COR-L47 (cell line): ENCODE data around the gene MAMDC4.

ENCODE experiments used
- DNase-seq: peaks from one replicate; lab custom pipeline; 2025; lab: John Stamatoyannopoulos, UW

The MAMDC4 gene

DNA sequence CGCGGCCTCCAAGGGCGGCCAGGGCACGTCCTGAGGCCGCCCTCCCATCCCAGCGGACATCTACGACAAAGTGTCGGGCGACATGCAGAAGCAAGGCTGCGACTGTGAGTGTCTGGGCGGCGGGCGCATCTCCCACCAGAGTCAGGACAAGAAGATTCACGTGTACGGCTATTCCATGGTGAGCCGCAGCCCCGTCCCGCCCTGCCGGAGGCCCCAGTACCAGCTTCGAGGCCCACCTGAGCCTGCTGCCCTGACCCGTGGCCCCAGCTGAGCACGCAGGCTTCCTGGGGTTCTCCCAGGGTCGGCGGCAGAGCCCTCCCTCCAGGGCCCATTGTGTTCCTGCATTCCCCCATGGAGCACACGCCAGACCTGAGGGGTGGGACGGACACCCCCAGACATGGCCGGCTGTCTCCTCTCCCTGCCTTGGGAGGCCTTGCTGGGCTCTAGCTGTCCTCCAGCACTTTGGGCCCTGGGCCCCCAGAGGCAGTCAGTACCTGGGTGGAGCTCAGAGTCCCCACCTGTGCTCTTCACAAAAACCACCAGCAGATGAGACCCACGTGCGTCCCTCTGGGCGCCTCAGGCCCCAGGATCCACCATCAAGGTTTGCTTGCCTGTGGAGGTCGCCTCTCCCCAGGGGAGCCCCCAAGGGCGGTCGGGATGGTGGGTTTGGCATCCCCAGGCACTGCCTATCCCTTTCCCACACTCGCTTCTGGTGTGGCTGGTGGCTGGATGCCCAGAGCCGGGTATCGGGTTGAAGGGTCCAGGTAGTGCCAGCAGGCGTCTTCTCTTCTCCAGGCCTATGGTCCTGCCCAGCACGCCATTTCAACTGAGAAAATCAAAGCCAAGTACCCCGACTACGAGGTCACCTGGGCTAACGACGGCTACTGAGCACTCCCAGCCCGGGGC, 1.9 kb upstream of the MAMDC4 start:
- DNase-seq, result no peak

DNA sequence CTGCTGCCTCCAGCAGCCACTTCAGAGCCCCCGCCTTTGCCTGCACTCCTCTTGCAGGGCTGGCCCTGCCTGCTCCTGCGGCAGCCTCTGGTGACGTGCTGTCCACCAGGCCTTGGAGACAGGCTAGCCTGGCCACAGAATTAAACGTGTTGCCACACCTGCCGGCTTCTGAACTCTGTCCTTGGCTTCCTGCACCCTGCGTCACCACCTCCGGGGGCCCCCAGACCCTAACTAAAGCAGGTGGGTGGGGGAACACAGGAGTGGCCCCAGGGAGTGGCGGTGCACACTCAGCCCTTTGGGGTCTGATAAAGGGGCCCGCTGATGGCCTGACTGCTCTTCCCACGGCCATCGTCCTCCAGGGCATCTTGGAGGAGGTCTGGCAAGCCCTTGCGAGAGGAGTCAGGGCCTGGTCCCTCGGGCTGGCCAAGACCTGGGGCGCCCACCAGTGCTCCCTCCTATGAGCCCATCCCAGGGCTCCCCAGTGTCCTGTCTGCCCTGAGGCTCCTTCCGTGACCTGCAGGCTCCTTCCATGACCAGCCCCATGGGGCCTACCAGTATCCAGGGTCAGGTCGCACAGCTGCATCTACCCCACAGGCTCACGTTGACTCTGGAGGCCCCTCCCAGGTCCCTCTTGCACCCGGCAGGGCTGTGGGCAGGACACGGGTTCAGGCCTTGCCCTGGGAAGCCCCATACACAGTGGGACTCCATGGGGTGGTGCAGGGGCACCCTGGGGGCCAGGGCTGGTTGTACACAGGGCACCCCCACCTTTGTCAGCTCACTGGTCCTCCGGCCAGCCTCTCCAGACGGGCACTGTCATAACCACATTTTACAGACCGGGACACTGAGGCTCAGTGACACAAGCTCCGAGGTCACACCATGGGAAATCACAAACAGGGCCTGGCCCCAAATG, 1.0 kb upstream of the MAMDC4 start:
- DNase-seq, result no peak

DNA sequence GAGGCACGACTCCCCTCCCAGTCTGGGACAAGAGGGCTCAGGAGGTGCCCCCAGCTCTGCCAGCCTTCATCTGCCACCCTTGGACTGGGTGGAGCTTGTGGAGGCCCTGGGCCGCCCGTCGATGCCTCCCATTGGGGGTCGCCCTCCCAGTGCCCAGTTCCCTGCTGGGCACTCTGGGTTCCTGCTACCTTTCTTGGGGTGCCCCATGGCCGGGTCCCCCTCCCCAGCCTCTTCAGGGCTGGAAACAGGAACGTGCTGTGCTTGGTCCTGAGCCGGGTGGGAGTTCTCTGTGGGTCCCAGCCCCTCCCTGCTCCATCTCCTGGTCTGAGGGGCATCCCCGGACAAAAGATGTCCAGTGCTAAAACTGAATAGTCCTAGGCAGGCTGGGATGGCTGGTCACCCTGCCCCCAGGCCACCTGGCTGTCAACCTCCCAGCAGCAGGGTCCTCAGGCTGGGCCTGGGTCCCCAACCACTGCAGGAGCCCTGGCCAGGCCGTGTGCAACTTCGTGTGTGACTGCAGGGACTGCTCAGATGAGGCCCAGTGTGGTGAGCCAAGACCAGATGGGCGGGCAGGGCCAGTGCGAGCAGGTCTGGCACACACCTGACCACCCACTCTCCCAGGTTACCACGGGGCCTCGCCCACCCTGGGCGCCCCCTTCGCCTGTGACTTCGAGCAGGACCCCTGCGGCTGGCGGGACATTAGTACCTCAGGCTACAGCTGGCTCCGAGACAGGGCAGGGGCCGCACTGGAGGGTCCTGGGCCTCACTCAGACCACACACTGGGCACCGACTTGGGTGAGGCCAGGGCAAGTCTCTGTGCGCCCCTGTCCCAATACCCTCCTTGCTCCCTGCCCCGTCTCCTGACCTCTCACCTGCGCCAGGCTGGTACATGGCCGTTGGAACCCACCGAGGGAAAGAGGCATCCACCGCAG, 784 bp downstream of the MAMDC4 start:
- DNase-seq, result no peak

DNA sequence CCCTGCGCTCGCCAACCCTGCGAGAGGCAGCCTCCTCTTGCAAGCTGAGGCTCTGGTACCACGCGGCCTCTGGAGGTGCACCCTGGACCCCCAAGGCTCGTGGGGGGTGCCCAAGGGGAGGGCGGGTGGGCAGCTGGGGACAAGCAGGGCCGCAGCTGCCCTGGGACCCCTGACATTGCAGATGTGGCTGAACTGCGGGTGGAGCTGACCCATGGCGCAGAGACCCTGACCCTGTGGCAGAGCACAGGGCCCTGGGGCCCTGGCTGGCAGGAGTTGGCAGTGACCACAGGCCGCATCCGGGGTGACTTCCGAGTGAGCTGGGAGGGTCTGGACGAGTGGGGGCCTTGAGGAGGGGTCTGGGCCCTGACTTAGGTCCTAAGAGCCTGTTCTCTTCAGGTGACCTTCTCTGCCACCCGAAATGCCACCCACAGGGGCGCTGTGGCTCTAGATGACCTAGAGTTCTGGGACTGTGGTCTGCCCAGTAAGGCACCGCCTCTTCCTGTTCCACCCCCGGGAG, 1.5 kb downstream of the MAMDC4 start:
- no peak for DNase-seq

DNA sequence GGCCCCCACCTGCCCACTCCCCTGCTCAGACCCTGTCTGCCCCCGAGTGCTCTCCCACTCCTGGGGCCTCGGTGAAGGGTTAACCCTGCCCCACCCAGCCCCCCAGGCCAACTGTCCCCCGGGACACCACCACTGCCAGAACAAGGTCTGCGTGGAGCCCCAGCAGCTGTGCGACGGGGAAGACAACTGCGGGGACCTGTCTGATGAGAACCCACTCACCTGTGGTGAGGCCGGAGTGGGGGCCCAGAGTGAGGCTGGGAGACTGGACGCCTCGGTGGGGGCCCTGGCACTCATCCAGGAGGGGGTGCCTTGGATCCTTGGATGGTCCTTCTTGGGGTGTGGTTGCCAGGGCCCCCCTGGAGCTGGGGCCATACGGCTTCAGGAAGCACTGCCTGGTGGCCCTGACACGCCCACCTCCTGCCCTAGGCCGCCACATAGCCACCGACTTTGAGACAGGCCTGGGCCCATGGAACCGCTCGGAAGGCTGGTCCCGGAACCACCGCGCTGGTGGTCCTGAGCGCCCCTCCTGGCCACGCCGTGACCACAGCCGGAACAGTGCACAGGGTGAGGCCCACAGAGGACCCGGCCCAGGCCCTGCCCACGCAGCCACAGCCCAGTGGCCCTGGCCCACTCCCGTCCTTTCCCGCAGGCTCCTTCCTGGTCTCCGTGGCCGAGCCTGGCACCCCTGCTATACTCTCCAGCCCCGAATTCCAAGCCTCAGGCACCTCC, 2.1 kb downstream of the MAMDC4 start:
- no peak for DNase-seq

DNA sequence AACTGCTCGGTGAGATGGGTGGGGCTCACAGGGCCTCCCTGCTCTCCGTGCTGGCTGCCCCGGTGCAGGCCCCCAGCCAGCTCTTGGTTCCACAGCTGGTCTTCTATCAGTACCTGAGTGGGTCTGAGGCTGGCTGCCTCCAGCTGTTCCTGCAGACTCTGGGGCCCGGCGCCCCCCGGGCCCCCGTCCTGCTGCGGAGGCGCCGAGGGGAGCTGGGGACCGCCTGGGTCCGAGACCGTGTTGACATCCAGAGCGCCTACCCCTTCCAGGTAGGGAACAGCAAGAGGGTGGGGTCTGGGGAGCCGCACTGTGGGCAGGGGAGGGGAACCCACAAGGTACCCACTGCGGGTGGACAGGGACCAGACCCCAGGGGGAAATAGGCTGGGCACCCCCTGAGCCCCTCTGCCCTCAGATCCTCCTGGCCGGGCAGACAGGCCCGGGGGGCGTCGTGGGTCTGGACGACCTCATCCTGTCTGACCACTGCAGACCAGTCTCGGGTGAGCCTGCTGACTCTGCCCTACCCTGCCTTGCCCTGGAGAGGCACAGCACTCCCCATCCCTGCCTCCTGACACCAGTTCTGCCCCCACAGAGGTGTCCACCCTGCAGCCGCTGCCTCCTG, 2.8 kb downstream of the MAMDC4 start:
- no peak for DNase-seq

DNA sequence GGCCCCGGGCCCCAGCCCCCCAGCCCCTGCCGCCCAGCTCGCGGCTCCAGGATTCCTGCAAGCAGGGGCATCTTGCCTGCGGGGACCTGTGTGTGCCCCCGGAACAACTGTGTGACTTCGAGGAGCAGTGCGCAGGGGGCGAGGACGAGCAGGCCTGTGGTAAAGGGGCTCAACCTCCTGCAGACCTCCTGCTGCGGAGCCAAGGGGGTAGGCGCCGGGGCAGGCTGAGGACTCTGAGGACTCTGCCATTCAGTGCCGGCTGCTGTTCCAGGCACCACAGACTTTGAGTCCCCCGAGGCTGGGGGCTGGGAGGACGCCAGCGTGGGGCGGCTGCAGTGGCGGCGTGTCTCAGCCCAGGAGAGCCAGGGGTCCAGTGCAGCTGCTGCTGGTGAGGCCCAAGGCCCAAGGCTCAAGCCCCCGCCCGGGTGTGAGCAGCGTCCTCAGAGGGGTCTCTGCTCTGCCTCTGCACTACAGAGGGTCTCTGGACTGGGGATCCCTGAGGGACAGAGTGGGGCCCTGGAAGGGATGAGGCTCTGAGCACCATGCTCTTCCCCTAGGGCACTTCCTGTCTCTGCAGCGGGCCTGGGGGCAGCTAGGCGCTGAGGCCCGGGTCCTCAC, 3.4 kb downstream of the MAMDC4 start:
- no peak for DNase-seq

DNA sequence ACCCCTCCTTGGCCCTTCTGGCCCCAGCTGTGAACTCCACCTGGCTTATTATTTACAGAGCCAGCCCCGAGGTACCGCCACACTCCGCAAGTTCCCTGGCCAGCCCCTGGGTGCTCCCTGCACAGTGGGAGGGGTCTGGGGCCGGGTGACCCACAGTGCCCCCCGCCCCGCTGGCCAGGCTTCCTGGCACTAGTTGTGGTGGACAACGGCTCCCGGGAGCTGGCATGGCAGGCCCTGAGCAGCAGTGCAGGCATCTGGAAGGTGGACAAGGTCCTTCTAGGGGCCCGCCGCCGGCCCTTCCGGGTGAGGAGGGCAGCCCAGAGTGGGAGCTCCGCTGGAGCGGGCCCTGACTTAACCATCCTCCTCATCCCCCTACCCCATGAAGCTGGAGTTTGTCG, 3.9 kb downstream of the MAMDC4 start:
- no peak for DNase-seq

DNA sequence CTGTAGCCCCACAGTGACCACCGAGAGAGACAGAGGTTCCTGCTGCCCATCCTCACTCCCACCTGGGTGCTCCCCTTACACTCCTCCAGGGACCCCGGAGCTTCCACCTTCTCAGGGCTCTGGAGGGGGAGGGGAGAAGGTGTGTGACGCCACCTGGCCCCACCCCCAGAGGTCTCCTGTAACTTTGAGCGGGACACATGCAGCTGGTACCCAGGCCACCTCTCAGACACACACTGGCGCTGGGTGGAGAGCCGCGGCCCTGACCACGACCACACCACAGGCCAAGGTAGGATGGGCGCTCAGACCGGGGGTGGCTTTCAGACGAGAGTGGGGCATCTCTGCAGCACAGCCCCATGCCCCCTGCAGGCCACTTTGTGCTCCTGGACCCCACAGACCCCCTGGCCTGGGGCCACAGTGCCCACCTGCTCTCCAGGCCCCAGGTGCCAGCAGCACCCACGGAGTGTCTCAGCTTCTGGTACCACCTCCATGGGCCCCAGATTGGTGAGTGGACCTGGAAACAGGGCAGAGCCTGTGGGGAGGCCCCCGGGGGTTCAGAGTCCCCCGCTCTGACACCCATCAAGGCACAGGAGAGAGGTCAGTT, 4.5 kb downstream of the MAMDC4 start:
- no peak for DNase-seq

DNA sequence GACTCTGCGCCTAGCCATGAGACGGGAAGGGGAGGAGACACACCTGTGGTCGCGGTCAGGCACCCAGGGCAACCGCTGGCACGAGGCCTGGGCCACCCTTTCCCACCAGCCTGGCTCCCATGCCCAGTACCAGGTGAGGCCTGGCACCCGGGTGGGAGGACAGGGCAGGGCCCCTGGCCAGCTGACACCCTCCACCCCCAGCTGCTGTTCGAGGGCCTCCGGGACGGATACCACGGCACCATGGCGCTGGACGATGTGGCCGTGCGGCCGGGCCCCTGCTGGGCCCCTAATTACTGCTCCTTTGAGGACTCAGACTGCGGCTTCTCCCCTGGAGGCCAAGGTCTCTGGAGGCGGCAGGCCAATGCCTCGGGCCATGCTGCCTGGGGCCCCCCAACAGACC, 5.0 kb downstream of the MAMDC4 start:
- no peak for DNase-seq

DNA sequence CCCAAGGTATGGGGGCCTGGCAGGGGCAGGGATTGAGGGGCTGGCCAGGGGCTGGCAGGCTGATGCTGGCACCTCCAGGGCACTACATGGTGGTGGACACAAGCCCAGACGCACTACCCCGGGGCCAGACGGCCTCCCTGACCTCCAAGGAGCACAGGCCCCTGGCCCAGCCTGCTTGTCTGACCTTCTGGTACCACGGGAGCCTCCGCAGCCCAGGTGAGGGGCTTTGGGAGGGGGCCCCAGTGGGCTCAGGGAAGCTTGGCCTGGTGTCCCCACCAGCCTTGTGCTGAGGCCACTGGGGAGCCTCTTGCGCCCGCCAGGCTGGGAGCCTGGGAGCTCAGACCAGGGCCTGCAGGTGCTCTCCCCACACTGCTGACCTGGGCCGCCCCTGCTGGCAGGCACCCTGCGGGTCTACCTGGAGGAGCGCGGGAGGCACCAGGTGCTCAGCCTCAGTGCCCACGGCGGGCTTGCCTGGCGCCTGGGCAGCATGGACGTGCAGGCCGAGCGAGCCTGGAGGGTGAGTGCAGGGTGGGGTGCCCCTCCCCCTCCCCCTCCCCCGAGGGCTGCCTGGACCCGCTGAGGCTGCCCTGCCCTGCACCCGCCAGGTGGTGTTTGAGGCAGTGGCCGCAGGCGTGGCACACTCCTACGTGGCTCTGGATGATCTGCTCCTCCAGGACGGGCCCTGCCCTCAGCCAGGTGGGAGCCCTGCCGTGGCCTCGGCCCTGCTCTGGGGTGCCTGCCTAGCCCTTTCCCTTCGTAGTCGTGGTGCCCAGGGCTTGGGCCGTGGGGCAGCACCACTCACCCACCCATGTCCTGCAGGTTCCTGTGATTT, 5.7 kb downstream of the MAMDC4 start:
- no peak for DNase-seq

DNA sequence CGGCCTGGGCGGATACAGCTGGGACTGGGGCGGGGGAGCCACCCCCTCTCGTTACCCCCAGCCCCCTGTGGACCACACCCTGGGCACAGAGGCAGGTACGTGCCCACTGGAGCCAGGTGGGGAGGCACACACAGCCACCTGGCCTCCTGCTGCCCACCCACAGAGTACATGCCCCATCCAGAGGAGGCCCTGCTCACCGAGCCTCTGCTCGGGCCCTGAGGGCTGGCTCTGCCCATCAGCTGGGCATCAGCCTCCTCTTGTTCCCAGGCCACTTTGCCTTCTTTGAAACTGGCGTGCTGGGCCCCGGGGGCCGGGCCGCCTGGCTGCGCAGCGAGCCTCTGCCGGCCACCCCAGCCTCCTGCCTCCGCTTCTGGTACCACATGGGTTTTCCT, 6.3 kb downstream of the MAMDC4 start:
- DNase-seq, result no peak

DNA sequence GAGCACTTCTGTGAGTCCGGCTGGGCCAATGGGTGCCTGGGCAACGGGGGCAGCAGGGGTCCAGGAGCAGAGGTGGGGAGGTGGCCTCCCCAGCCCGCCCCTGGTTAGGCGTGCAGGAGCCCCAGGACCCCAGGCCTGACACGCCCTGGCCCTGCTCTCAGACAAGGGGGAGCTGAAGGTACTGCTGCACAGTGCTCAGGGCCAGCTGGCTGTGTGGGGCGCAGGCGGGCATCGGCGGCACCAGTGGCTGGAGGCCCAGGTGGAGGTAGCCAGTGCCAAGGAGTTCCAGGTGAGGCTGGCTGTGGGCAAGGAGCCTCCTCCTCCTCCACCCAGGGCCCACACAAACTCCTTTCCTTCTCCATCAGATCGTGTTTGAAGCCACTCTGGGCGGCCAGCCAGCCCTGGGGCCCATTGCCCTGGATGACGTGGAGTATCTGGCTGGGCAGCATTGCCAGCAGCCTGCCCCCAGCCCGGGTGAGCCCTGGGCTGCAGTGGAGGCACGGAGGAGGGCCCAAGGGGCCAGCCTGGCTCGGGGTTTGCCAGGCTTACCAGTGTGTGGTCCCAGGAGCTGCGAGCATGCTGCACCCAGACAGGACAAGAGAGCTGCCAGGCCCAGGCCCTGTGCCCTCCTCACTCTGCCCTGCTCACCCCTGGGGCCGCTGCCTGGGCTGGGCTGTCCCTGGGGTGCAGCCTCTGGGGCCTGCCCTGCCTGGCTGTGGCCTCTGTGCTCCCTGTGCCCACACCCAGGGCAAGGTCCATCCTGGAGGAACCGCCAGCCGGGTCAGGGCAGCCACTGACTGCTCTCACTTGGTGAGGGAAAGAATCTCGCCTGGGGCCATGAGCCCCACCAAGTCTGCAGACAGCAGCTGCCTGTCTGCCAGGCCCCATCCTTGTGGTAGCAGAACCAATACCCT, 7.0 kb downstream of the MAMDC4 start:
- no peak for DNase-seq

DNA sequence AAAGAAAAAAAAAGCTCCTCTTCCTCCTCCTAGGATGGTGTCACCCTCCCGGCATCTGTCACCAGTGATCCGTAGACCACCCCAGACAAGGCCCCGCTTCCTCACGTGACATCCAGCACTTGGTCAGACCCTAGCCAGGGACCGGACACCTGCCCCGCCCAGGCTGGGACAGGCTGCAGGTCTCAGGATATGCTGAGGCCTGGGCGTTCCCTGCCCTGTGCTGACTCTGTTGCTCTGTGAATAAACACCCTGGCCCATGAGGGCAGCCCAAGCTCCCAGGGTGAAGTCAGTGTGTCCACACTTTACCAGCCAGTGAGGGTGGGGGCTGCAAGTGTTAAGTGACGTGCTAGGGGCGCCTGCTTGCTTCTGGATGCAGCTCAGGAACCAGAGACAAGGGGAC, 8.4 kb downstream of the MAMDC4 start:
- DNase-seq, result no peak

DNA sequence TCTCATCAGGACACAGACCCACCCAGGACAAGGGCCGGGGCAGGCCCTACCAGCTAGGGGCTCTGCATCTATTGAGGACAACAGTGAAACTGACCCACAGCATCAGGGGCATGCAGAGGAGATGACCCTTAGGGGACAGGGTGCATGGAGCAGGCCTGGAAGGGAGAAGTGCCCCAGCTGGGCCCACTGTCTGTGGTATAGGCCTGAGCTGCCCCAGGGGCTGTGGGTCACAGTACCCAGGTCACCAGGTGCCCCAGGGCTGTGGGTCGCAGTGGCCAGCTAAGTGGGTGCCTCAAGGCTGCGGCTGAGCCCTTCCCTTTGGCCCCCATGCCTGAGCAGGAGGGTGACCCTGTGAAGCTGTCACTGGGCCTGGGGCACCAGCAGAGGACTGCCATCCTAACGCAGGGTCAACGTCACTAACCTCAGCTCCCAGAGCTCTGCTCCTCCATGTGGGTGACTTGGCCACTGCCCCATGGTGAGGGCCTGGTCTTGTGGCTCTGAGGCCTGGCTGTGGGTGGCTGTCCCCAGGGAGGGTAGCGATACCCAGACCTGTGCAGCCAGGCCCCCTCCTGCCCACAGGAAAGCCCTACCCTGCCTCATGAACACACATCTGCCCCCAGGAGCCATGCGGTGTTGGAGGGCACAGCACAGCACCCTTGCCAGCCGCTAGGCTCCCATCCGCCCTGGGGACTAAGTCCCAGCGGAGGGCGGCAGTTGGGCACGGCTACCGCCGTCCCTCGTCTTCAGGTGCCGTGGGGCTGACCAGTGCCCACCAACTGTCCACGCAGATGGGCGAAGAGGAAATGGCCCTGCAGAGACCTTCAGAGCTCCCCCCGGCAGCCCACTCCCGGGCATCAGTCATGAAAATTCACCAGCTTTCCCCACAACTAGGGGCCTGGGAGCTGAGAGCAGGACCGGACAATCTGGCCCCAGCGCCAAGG, 9.1 kb downstream of the MAMDC4 start:
- DNase-seq, result no peak

DNA sequence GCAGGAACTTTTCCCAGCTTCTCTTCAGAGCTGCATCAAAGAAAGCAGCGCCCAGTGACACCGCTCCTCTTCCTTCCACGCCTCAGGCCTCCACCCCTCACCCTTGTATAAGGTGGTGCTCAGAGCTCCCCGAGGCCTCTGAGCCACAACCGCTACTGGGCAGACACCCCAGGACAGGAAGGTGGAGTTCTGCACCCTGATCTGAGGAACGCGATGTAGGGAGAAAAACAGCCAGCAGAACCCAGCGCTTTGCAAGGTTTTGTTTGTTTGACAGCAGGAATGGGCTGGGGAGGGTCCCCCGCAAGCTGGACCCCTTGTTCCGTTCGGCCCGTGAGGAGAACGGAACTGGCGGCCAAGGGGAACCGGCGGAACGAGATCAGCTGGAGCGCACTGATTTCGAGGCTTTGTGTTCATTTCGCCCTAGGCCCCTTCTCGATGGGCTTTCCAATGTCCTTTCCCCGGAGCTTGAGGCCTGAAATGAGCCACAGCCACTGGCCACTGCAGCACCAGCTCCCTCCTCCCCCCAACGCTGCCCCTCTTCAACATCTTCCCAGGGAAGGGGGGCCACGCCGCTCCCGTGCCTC, 9.8 kb downstream of the MAMDC4 start:
- no peak for DNase-seq
